Measurements from ENCODE around the gene CDA. TPM values are rescaled to one million over a fixed set of nuclear protein-coding genes. Genes with fewer than 3 reads are reported as not detected.

The CDA gene
- total RNA-seq, 1 donor: 0.27 TPM

GRCh38 chr1:20633190-20634064 lies 44.5 kb downstream of the CDA start, which contains the start of gene PINK1:
PINK1 (plus strand) TSS chr1:20633458; CDS start chr1:20633549, 91 bp downstream.
- DNase-seq (ENCODE audit: low read depth): peak; percentile 64
- peak; percentile 88 for TF ChIP-seq CTCF (IDR thresholded peaks at IDR 0.05; ENCODE audit: insufficient read depth, low read length)

GRCh38 chr1:20634065-20634593 lies 45.2 kb downstream of the CDA start:
- peak overlapping the region; percentile 83 for H3K4me3 ChIP-seq (ENCODE audit: low read depth, low read length)
- TF ChIP-seq CTCF (IDR thresholded peaks at IDR 0.05; ENCODE audit: insufficient read depth, low read length): no peak
- no peak for DNase-seq (ENCODE audit: low read depth)

More at GRCh38 chr1:20633190-20634064, 44.5 kb downstream of the CDA start, which contains the start of gene PINK1:
- peak within 1 kb of the TSS; percentile 83 for H3K4me3 ChIP-seq (ENCODE audit: low read depth, low read length)

- peak; percentile 39 for DNase-seq (ENCODE audit: low read depth)
- peak overlapping the region; percentile 83 for H3K4me3 ChIP-seq (ENCODE audit: low read depth, low read length)
- no peak for TF ChIP-seq CTCF (IDR thresholded peaks at IDR 0.05; ENCODE audit: insufficient read depth, low read length)
Observed at GRCh38 chr1:20634594-20635084, 45.7 kb downstream of the CDA start.

- H3K4me3 ChIP-seq (ENCODE audit: low read depth, low read length): no peak overlapping the region
- no peak for TF ChIP-seq CTCF (IDR thresholded peaks at IDR 0.05; ENCODE audit: insufficient read depth, low read length)
- no peak for DNase-seq (ENCODE audit: low read depth)
Observed at GRCh38 chr1:20636785-20637347, 48.0 kb downstream of the CDA start.

GRCh38 chr1:20640183-20640597 lies 51.3 kb downstream of the CDA start:
- peak; percentile 74 for DNase-seq (ENCODE audit: low read depth)
- TF ChIP-seq CTCF (IDR thresholded peaks at IDR 0.05; ENCODE audit: insufficient read depth, low read length): peak; percentile 77

GRCh38 chr1:20641975-20642374 lies 53.1 kb downstream of the CDA start:
- no peak for DNase-seq (ENCODE audit: low read depth)
- H3K4me3 ChIP-seq (ENCODE audit: low read depth, low read length): no peak overlapping the region
- no peak for TF ChIP-seq CTCF (IDR thresholded peaks at IDR 0.05; ENCODE audit: insufficient read depth, low read length)

More at GRCh38 chr1:20640183-20640597, 51.3 kb downstream of the CDA start:
- H3K4me3 ChIP-seq (ENCODE audit: low read depth, low read length): no peak overlapping the region
